ENCODE results near the gene LRRFIP2.

The LRRFIP2 gene

GRCh38 chr3:37115446-37115845, 58.9 kb downstream of the LRRFIP2 start:
- DNase-seq (ENCODE audit: low read depth, low spot score), result no peak

GRCh38 chr3:37114251-37115145, 59.9 kb downstream of the LRRFIP2 start:
- DNase-seq (ENCODE audit: low read depth, low spot score), result no peak

GRCh38 chr3:37112987-37113386, 61.4 kb downstream of the LRRFIP2 start:
- DNase-seq (ENCODE audit: low read depth, low spot score), result no peak

- DNase-seq (ENCODE audit: low read depth, low spot score), result no peak
Observed at GRCh38 chr3:37111199-37111598, 63.2 kb downstream of the LRRFIP2 start.

- DNase-seq (ENCODE audit: low read depth, low spot score), result no peak
Observed at GRCh38 chr3:37107846-37108245, 66.5 kb downstream of the LRRFIP2 start.

- DNase-seq (ENCODE audit: low read depth, low spot score), result no peak
Observed at GRCh38 chr3:37103103-37103808, 71.1 kb downstream of the LRRFIP2 start.

- no peak for DNase-seq (ENCODE audit: low read depth, low spot score)
Observed at GRCh38 chr3:37100411-37100810, 74.0 kb downstream of the LRRFIP2 start.

- DNase-seq (ENCODE audit: low read depth, low spot score), result no peak
Observed at GRCh38 chr3:37099469-37099868, 74.9 kb downstream of the LRRFIP2 start.

GRCh38 chr3:37098884-37099283, 75.5 kb downstream of the LRRFIP2 start:
- DNase-seq (ENCODE audit: low read depth, low spot score), result no peak

GRCh38 chr3:37097776-37098175, 76.6 kb downstream of the LRRFIP2 start:
- no peak for DNase-seq (ENCODE audit: low read depth, low spot score)

GRCh38 chr3:37096975-37097374, 77.4 kb downstream of the LRRFIP2 start:
- no peak for DNase-seq (ENCODE audit: low read depth, low spot score)

- DNase-seq (ENCODE audit: low read depth, low spot score), result no peak
Observed at GRCh38 chr3:37096288-37096687, 78.1 kb downstream of the LRRFIP2 start.

GRCh38 chr3:37094636-37095035, 79.7 kb downstream of the LRRFIP2 start:
- no peak for DNase-seq (ENCODE audit: low read depth, low spot score)

GRCh38 chr3:37093481-37093880, 80.9 kb downstream of the LRRFIP2 start:
- DNase-seq (ENCODE audit: low read depth, low spot score), result no peak

- no peak for DNase-seq (ENCODE audit: low read depth, low spot score)
Observed at GRCh38 chr3:37092484-37092883, 81.9 kb downstream of the LRRFIP2 start.

GRCh38 chr3:37087870-37088269, 86.5 kb downstream of the LRRFIP2 start:
- no peak for DNase-seq (ENCODE audit: low read depth, low spot score)

- DNase-seq (ENCODE audit: low read depth, low spot score), result no peak
Observed at GRCh38 chr3:37086918-37087317, 87.5 kb downstream of the LRRFIP2 start.

GRCh38 chr3:37082317-37082716, 92.1 kb downstream of the LRRFIP2 start:
- no peak for DNase-seq (ENCODE audit: low read depth, low spot score)

- DNase-seq (ENCODE audit: low read depth, low spot score), result no peak
Observed at GRCh38 chr3:37075955-37076354, 98.4 kb downstream of the LRRFIP2 start.

GRCh38 chr3:37074178-37074577, 100.2 kb downstream of the LRRFIP2 start:
- DNase-seq (ENCODE audit: low read depth, low spot score), result no peak

GRCh38 chr3:37072892-37073291, 101.5 kb downstream of the LRRFIP2 start:
- no peak for DNase-seq (ENCODE audit: low read depth, low spot score)

- no peak for DNase-seq (ENCODE audit: low read depth, low spot score)
Observed at GRCh38 chr3:37071921-37072320, 102.5 kb downstream of the LRRFIP2 start.

- no peak for DNase-seq (ENCODE audit: low read depth, low spot score)
Observed at GRCh38 chr3:37068031-37068430, 106.4 kb downstream of the LRRFIP2 start.
